Fibroblast of lung (primary cell): ENCODE measurements around the gene MTA1. TPM values are rescaled to one million over a fixed set of nuclear protein-coding genes. Genes with fewer than 3 reads are reported as not detected.

ENCODE experiments used
- DNase-seq, 2 donors: peaks; one replicate each; pipeline versions ENCODE4 v3.0.0 to v3.0.0-alpha.2; 2010; ENCODE audit warnings: low read depth in 2 of 2
- H2AFZ ChIP-seq: 2 replicates; pipeline ENCODE4 v1.5.1; 2012; ENCODE audit warnings: low read length, control low read depth, inconsistent platforms
- H3K27ac ChIP-seq: 2 replicates; pipeline ENCODE4 v1.5.1; 2011; ENCODE audit warnings: low read length, control low read depth; ENCODE audit not compliant: insufficient read depth
- H3K27me3 ChIP-seq: 2 replicates; pipeline ENCODE4 v1.5.1; 2011; ENCODE audit warnings: mild to moderate bottlenecking, low read length; ENCODE audit not compliant: control insufficient read depth, insufficient read depth
- H3K36me3 ChIP-seq: 2 replicates; pipeline ENCODE4 v1.5.1; 2011; ENCODE audit warnings: low read length; ENCODE audit not compliant: control insufficient read depth, insufficient read depth
- H3K4me1 ChIP-seq: 2 replicates; pipeline ENCODE4 v1.5.1; 2011; ENCODE audit warnings: low read length; ENCODE audit not compliant: control insufficient read depth, insufficient read depth; ENCODE audit errors: extremely low read depth
- H3K4me2 ChIP-seq: 2 replicates; pipeline ENCODE4 v1.5.1; 2011; ENCODE audit warnings: low read length, control low read depth; ENCODE audit not compliant: insufficient read depth; ENCODE audit errors: extremely low read depth
- H3K4me3 ChIP-seq, 4 experiments: fragments of 200-600 bp in 1 of 4; sonication (generic) in 1 of 4; replicated peaks in 1 of 4; 2 replicates each; pipeline ENCODE4 v1.5.1; 2011 to 2016; ENCODE audit warnings: low read length in 4 of 4, low read depth in 3 of 4, mild to moderate bottlenecking in 3 of 4, control low read depth in 2 of 4, inconsistent platforms in 1 of 4, mixed read lengths in 1 of 4; ENCODE audit not compliant: insufficient read depth in 1 of 4; ENCODE audit errors: control extremely low read depth in 1 of 4
- H3K79me2 ChIP-seq: 2 replicates; pipeline ENCODE4 v1.5.1; 2012; ENCODE audit warnings: mild to moderate bottlenecking, low read length, inconsistent platforms; ENCODE audit not compliant: control insufficient read depth, insufficient read depth
- H3K9ac ChIP-seq: 2 replicates; pipeline ENCODE4 v1.5.1; 2011; ENCODE audit warnings: mild to moderate bottlenecking, low read length, control low read depth; ENCODE audit not compliant: insufficient read depth
- H3K9me3 ChIP-seq: 2 replicates; pipeline ENCODE4 v1.5.1; 2012; ENCODE audit warnings: low read depth, low read length; ENCODE audit not compliant: control insufficient read depth, insufficient read depth
- H4K20me1 ChIP-seq: 2 replicates; pipeline ENCODE4 v1.5.1; 2011; ENCODE audit warnings: low read length; ENCODE audit not compliant: control insufficient read depth, insufficient read depth; ENCODE audit errors: extremely low read depth
- EZH2 ChIP-seq: IDR thresholded peaks from 2 replicates; pipeline ENCODE4 v1.5.1; 2012; ENCODE audit warnings: low read length, control low read depth, mild to moderate bottlenecking; ENCODE audit errors: missing control alignments
- polyA plus RNA-seq, 2 donors: library from polyadenylated mRNA; depleted of rRNA in 1 of 2; stranded (reverse) in 1 of 2; unstranded in 1 of 2; fragments of >200 nt; gene quantifications; 2 replicates each; pipeline ENCODE4 v1.2.1, GENCODE V29; 2011 to 2012; ENCODE audit warnings: missing spikeins in 1 of 2
- total RNA-seq: library from RNA; depleted of rRNA; stranded (reverse); fragments of >200 nt; gene quantifications from 2 replicates; pipeline ENCODE4 v1.2.1, GENCODE V29; 2014
- TF ChIP-seq, protein P1 (sequence below), 2 donors: IDR thresholded peaks in 1 of 2; conservative IDR thresholded peaks in 1 of 2; 1 replicate in 1 of 2; 2 replicates in 1 of 2; pipeline ENCODE4 v1.5.1; 2011 to 2012; ENCODE audit warnings: low read length in 2 of 2, control low read depth in 1 of 2, inconsistent platforms in 1 of 2, low read depth in 1 of 2, mild to moderate bottlenecking in 1 of 2

The MTA1 gene
- total and polyA plus RNA-seq, 2 donors (not counting 1 experiment from before 2014, with no cell fraction given): 28.6 to 29.7 TPM

DNA sequence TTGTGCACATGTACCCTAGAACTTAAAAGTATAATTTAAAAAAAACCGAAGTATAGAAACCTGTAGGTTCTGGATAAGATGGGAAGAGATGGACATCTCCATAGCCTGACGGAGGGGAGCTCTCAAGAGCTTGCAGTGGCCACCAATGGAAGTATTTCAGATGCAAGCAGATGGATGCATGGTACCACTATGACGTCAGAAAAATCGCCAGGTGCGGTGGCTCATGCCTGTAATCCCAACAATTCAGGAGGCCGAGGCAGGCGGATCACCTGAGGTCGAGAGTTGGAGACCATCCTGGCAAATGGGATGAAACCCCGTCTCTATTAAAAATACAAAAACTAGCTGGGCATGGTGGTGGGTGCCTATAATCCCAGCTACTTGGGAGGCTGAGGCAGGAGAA, 17.9 kb upstream of the MTA1 start:
- H3K9ac ChIP-seq: no peak overlapping the region
- H2AFZ ChIP-seq: no peak overlapping the region
- no peak overlapping the region for H3K4me2 ChIP-seq
- H3K27ac ChIP-seq: no peak overlapping the region
- H3K27me3 ChIP-seq: no peaks in the 10 kb centered on the region
- DNase-seq: no peak
- no peak overlapping the region for H3K4me3 ChIP-seq
- peaks cover 15% of the 10 kb centered on the region for H3K36me3 ChIP-seq
- H4K20me1 ChIP-seq: no peaks in the 10 kb centered on the region
- H3K9me3 ChIP-seq: no peaks in the 10 kb centered on the region
- no peak for TF ChIP-seq EZH2
- TF ChIP-seq, protein P1, sequence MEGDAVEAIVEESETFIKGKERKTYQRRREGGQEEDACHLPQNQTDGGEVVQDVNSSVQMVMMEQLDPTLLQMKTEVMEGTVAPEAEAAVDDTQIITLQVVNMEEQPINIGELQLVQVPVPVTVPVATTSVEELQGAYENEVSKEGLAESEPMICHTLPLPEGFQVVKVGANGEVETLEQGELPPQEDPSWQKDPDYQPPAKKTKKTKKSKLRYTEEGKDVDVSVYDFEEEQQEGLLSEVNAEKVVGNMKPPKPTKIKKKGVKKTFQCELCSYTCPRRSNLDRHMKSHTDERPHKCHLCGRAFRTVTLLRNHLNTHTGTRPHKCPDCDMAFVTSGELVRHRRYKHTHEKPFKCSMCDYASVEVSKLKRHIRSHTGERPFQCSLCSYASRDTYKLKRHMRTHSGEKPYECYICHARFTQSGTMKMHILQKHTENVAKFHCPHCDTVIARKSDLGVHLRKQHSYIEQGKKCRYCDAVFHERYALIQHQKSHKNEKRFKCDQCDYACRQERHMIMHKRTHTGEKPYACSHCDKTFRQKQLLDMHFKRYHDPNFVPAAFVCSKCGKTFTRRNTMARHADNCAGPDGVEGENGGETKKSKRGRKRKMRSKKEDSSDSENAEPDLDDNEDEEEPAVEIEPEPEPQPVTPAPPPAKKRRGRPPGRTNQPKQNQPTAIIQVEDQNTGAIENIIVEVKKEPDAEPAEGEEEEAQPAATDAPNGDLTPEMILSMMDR (conservative IDR thresholded peaks at IDR 0.05 in 1 of 2, IDR thresholded peaks at IDR 0.05 in 1 of 2; ENCODE audit: low read depth in 1 of 2, low read length in 2 of 2): no peak
- H3K79me2 ChIP-seq: peaks cover 12% of the 10 kb centered on the region
- H3K4me1 ChIP-seq: no peaks in the 10 kb centered on the region

DNA sequence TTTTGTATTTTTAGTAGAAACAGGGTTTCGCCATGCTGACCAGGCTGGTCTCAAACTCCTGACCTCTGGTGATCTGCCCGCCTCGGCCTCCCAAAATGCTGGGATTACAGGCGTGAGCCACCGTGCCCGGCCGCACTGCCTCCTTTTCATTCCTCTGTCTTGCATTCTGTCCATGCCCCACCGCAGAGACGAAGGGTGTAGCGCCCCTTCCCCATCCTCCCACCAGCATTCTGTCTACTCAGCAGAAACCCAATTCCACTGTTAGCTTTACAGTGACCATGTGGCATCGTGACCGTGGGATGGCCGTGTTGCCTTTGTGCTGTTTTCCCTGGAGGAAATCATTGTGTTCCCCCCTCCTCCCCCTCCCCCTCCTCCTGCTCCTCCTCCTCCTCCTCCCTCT, 11.0 kb upstream of the MTA1 start:
- Histone ChIP-seq H3K4me3 (no peak overlapping the region), H2AFZ (no peak overlapping the region), H3K9ac (no peak overlapping the region), H3K36me3 (no peaks in the 10 kb centered on the region), H3K27me3 (peaks cover 4% of the 10 kb centered on the region), H4K20me1 (no peaks in the 10 kb centered on the region), H3K9me3 (no peaks in the 10 kb centered on the region), H3K4me1 (no peaks in the 10 kb centered on the region), H3K79me2 (no peaks in the 10 kb centered on the region), H3K4me2 (no peak overlapping the region), H3K27ac (no peak overlapping the region)
- no peak for DNase-seq
- no peak for TF ChIP-seq EZH2
- TF ChIP-seq, protein P1 (conservative IDR thresholded peaks at IDR 0.05 in 1 of 2, IDR thresholded peaks at IDR 0.05 in 1 of 2; ENCODE audit: low read depth in 1 of 2, low read length in 2 of 2): no peak

DNA sequence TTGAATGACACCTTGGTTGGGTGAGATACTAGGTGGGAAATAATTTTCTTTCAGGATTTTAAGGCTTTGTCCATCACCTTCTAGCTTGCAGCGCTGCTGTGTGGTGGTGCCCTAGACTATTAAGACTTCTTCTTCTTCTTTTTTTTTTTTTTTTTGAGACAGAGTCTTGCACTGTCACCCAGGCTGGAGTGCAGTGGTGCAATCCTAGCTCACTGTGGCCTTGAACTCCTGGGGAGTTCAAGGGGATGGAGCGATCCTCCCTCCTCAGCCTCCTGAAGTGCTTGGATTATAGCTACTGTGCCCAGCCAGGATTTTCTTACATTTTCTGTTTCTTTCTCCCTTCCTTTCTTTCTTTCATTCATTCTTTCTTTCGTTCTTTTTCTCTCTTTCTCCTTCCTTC, 10.3 kb upstream of the MTA1 start:
- H3K27me3 ChIP-seq: peaks cover 4% of the 10 kb centered on the region
- no peaks in the 10 kb centered on the region for H3K9me3 ChIP-seq
- H3K36me3 ChIP-seq: no peaks in the 10 kb centered on the region
- no peak overlapping the region for H3K4me2 ChIP-seq
- no peak for DNase-seq
- TF ChIP-seq, protein P1 (conservative IDR thresholded peaks at IDR 0.05 in 1 of 2, IDR thresholded peaks at IDR 0.05 in 1 of 2; ENCODE audit: low read depth in 1 of 2, low read length in 2 of 2): no peak
- TF ChIP-seq EZH2: no peak
- no peak overlapping the region for H3K4me3 ChIP-seq
- no peaks in the 10 kb centered on the region for H3K4me1 ChIP-seq
- H3K9ac ChIP-seq: no peak overlapping the region
- no peak overlapping the region for H2AFZ ChIP-seq
- no peaks in the 10 kb centered on the region for H3K79me2 ChIP-seq
- H3K27ac ChIP-seq: no peak overlapping the region
- no peaks in the 10 kb centered on the region for H4K20me1 ChIP-seq
